Measurements from ENCODE around the gene MAP3K7CL.
A peak's percentile ranks its signal among the peaks of the same experiment; 100 is the strongest.

MAP3K7CL gene

DNA sequence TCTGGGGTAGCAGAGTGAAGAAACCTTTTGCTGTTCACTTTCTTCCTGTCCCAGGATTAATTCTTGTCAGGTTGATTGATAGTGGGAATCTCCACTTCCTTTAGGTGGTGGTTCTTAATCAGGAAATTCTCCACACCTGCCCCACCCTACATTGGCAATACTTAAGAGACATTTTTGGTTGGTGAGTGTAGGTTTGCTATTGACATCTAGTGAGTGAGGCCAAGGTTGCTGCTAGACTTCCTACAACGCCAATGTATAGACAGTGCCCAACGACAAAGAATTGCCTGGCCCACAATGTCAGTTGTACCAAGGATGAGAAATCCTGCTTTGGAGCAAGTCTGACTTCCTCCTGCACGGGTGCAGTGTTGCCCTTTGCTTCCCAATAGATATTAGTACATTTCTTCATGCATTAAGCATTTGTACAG is 38.5 kb downstream of the MAP3K7CL start:
- DNase-seq (ENCODE audit: low read depth): no peak

DNA sequence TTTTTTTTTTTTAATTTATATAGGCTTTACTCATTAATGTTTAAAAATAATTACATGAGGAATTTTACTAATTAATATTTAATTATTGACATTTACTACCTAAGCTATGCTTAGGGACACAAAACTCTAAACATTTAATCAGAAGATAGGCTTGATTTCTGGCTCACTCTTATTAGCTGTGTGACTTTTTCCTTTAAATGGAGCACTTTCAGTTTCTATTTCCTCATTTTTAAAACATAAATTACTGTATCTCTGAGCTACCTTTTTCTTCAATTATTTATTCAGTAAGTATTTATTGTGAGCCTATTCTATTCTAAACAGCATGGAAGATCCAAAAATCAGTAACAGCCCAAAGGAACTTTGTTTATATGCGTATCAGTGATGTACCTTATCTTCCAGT is 40.5 kb downstream of the MAP3K7CL start:
- no peak for DNase-seq (ENCODE audit: low read depth)

DNA sequence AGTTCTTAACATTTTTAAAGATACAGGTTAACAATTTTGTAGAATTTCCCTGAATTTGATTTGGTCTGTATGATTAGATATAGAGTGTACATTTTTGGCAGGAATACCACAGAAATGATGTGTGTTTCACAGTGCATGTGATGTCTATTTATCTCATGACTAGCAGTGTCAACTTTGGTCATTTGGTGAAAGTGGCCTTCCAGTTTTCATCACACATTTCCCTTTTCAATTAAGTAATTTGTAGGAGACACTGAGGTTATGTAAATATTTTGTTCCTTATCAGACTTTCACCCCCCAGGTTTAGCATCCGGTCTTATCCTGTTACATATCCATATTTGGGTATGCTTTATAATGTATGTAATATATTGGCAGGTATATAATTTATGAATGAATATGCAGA is 41.8 kb downstream of the MAP3K7CL start:
- no peak for DNase-seq (ENCODE audit: low read depth)

DNA sequence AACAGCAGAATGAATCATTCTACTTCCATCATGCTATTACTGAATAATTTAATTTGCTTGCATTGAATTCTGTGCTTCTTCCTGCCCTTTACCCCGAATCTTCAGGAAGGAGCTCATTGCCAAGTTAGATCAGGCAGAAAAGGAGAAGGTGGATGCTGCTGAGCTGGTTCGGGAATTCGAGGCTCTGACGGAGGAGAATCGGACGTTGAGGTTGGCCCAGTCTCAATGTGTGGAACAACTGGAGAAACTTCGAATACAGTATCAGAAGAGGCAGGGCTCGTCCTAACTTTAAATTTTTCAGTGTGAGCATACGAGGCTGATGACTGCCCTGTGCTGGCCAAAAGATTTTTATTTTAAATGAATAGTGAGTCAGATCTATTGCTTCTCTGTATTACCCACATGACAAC is 44.2 kb downstream of the MAP3K7CL start:
- DNase-seq (ENCODE audit: low read depth): no peak

DNA sequence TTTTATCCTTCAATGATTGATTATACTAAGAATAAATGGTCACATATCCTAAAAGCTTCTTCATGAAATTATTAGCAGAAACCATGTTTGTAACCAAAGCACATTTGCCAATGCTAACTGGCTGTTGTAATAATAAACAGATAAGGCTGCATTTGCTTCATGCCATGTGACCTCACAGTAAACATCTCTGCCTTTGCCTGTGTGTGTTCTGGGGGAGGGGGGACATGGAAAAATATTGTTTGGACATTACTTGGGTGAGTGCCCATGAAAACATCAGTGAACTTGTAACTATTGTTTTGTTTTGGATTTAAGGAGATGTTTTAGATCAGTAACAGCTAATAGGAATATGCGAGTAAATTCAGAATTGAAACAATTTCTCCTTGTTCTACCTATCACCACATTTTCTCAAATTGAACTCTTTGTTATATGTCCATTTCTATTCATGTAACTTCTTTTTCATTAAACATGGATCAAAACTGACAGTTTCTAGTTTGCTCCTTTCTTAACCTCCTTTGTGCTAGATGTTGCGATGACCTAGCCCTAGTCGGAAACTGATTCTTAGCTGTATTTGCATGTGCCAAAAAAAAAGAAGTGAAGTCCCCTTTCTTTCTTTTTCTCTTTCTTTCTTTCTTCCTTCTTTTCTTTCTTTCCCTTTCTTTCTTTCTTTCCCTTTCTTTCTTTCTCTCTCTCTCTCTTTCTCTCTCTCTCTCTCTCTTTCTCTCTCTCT is 45.1 kb downstream of the MAP3K7CL start:
- DNase-seq (ENCODE audit: low read depth): no peak

DNA sequence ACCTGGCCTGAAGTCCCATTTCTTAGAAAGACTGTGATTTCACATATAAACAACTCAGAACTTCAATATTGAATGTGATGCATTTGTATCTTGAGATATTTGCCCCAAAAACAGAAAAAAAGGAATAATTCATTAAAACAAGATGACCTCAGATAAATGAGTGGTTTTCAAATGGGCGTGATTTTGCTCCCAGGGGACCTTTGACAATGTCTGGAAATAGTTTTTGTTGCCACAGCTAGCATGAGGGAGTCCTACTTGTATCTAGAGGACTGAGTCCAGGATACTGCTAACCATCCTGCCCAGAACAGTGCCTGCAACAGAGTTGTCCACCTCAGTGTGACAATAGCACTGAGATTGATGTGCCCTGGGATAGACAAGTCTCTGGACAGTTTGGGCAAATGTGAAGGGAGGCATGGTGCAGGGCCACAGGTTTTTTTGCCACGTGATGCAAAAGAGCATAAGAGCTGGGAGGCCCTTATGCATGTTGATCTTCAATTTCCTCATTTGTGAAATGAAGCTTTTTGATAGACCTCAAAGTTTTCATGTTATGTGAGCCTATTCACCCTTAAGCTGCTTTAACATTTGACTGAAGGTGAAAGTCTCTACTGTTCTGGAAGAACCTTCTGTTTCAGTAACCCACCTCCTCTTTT is 46.2 kb downstream of the MAP3K7CL start:
- no peak for DNase-seq (ENCODE audit: low read depth)

DNA sequence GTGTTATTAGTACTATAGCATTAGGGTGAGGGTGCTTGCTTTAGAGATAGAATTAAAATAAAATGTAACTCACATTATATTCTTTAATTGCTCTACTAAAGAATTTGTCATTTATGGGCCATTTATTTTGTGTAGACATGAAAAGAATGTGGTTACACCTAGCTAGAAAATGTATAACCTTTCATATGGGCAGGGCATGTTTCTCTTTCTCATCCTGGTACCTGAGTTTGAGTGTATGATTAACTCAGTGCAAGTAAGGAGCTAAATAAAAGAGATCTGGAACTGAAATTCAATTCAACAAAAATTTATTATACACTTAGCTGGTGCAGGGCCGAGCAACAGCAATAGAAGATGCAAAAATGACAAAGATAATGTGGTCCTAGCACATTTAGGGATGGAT is 47.4 kb downstream of the MAP3K7CL start:
- DNase-seq (ENCODE audit: low read depth): no peak

DNA sequence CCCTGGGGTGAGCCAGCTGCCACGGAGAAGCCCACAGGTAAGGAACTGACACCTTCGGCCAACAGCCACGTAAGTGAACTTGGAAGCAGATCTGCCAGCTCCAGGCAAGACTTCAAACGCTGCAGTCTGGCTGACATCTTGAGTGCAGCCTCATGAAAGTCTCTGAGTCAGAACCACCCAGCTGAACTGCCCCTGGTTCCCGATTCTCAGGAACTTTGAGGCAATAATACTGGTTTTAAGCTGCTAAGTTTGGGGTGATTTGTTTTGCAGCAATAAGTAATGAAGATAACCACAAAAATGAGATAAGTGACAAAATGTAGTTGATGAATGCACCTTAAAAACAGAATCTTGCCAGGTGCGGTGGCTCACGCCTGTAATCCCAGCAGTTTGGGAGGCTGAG is 48.5 kb downstream of the MAP3K7CL start:
- no peak for DNase-seq (ENCODE audit: low read depth)

DNA sequence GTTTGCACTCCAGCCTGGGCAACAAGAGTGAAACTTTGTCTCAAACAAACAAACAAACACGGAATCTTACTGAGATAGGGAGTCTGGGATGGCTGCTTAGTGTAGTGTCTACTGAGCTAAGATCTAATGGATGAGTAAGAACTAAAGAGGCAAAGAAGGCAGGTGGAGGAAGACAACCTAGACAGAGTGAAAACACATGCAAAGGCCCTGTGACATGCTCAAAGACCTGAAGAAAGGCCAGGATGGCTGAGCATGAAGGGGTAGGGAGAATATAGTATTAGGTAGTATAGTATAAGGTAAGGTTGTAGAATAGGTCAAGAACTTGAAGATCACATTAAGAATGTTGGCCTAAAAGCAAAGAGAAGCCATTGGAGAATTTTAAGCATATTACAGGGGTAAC is 49.1 kb downstream of the MAP3K7CL start:
- no peak for DNase-seq (ENCODE audit: low read depth)

DNA sequence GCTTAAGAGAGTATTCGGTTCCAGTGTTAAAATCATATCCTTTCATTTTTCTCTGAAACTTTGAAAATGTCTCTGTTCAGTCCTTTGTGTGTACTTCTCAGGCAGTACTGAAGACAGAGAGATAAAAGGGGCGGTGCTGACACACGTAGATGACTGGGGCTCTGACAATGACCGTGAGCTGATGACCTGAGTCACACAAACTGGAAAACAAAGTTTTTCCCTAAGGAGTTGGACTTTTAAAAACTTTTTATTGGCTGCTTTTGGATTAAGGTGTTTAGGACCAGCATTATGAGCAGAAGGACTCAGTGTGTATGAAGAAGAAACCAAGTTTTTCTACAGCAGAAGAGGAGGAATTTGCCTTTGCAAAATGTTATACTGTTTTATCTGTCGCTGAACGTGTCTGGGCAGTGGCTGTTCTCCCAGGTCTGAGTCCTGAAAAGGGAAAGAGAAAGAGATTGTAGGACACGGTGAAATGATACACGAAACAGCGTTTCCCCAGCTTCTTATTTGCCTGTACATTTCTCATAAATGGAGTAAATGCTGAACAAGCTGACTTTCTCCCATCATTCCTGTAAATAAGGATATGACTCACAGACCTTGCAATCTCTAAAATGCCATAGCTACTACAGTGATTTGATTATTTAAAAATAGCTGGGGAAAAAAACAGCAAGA is 51.5 kb downstream of the MAP3K7CL start:
- no peak for DNase-seq (ENCODE audit: low read depth)

DNA sequence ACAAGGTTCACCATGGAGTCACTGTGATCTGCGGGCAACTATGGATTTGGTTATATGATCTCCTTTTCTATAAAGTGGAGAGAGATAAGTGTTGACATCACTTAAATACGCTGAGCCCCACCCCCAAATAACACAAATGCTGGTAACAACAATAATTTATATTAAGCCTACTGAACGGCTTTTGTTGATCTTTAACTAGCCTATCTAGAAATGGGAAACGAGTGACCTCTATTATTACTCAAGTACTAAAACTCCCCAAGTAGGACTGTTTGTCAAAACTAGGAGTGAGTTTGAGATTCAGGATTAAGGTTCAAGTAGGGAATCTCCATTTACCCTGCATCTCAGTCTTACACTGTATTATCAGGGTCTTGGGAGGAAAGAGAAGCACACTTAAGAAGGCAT is 52.2 kb downstream of the MAP3K7CL start:
- no peak for DNase-seq (ENCODE audit: low read depth)

DNA sequence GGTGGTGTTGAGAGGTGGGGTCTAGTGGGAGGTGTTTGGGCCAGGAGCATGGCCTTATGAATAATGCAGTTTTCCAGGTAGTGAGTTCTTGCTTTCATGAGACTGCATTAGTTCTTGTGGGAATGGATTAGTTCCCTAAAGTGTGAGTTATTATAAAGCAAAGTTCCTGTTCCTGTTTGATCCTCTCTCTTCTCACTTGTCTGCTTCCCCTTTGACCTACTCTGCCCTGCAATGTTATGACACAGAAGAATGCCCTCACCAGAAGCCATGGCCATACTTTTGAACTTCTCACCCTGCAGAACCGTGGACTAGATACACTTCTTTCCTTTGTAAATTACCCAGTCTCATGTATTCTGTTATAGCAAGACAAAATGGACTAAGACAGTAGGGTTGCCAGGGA is 53.6 kb downstream of the MAP3K7CL start:
- DNase-seq (ENCODE audit: low read depth): no peak

DNA sequence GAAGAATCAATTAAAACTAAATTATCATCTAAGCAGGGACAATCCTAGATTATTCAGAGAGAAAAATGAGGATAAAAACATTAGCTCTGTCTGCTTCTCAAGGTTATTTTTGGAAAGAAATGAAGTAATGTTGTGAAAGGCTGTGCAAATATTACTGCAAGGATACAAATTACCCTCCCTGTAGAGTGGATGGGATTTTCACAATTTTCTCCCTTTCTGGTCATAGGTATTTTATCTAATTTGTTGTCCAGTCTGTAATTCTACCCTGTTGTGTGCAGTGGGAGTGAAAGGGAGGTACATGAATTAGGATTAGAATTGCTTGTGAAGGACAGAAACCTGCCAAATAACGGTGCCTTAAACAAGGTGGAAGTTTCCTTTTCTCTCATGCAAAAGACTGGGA is 54.7 kb downstream of the MAP3K7CL start:
- no peak for DNase-seq (ENCODE audit: low read depth)

DNA sequence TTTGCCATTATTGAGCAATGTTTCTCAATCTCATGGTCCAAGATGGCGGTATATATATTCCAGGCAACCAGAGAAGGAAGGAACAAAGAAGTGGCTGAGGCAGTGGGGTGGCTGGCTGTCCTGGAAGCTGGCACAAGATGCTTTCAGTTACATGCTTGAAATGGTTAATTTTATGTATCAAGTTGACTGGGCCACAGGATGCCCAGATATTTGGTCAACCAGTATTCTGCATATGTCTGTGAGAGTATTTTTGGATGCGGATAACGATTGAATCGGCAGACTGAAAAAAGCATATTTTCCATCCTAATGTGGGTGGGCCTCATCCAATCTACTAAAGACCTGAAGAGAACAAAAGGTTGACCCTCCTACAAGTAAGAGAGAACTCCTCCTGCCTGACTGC is 55.2 kb downstream of the MAP3K7CL start:
- no peak for DNase-seq (ENCODE audit: low read depth)

DNA sequence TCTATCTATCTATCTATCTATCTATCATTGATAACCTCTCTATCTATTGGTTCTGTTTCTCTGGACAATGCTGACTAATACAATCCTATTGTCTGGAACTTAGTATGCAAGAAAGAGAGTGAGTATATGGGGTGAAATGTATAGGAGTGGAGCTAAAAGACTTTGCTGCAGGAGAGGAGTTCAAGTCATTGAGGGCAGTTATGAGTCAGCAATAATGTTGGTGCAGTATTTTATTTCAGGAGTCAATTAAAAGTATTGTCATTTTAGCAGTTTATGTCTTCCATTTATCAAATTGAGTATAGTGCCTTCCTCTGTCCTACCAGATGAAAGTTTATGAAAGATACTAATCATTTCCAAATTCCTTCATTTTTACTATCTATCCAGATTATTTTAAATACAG is 55.8 kb downstream of the MAP3K7CL start:
- DNase-seq (ENCODE audit: low read depth): no peak

DNA sequence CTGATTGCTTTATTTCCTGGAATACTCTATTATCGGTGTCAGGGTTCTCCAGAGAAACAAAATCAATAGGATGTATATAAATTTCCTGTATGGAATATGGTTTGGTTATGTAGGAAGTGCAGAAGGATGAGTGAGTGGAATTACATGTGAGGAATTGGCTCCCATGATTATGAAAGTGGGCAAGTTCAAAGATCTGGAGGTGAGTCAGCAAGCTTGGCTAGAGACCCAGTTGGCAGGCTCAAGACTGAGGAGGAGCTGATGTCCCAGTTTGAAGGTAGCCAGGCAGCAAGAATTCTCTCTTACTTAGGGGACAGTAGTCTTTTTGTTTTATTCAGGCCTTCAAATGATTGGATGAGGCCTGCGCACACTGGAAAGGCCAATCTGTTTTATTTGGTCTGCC is 57.5 kb downstream of the MAP3K7CL start:
- DNase-seq (ENCODE audit: low read depth): no peak

DNA sequence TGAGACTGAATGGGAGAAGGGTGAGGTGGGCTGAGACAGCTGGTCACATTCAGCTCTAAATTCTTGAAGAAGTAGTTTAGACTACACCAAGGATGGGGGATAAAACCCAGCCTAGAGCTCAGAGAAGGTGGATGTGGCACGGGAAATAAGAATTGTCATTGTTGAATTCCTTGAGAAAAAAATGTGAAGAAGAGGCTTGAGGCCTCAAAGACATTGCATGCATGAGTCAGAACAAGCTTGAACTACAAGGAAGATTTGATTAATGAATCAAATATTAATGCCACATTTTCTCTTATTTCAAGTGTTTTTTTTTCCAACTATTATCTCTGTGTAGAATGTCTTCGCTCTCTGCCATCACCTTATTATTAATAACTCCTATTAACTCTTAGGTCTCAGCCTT is 58.9 kb downstream of the MAP3K7CL start:
- no peak for DNase-seq (ENCODE audit: low read depth)

DNA sequence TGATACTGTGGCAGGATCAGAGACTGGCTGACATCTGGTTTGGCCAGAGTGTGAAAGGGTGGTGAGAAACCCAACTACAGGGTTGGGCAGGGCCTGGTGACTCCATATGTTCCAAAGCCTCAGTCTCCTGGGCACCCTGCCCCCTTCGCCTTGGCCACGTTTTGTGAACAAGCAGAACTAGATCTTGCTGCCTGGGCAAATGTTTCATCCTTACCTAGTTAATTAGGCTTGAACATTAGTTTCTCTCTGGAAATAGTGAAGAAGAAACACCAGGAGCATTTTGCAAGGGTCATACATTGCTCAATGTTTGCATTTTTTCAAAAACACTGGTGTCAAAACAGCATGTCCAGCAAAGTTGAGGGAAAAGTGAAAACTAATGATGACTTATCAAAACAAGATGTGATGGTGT is 60.5 kb downstream of the MAP3K7CL start:
- no peak for DNase-seq (ENCODE audit: low read depth)

DNA sequence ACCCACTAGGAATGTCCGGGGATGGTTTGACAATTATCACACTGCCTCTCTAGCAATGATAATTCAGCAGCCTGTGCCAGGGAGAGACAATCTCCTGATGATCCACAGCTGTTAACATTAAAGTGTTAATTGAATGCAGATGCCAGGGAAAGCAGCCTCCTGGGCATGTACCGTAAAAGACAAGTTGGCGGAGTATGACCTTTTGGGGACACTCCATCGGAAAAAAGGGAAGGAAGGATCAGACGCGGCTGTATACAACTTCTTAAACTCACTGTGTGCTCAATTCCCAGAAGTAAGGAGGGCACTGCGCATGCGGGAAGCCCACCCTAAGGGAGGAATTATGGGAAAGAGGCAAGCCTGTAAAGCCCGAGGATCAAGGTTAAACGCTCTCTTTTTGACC is 62.6 kb downstream of the MAP3K7CL start:
- no peak for DNase-seq (ENCODE audit: low read depth)

DNA sequence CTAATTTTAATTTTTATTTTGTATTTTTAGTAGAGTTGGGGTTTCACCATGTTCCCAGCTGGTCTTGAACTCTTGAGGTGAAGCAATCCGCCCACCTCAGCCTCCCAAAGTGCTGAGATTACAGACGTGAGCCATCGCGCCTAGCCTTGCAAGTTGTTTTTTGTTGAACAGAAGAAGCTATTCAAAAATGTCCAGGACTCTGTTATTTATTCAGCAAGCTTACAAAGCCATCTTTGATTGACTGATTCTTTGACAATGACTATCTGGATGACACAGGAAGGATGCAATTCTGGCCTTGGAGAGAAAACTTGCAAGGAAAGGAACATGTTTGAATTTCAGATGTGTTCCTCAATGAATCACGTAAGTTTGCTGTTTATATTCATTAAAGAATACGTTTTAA is 63.5 kb downstream of the MAP3K7CL start:
- no peak for DNase-seq (ENCODE audit: low read depth)

DNA sequence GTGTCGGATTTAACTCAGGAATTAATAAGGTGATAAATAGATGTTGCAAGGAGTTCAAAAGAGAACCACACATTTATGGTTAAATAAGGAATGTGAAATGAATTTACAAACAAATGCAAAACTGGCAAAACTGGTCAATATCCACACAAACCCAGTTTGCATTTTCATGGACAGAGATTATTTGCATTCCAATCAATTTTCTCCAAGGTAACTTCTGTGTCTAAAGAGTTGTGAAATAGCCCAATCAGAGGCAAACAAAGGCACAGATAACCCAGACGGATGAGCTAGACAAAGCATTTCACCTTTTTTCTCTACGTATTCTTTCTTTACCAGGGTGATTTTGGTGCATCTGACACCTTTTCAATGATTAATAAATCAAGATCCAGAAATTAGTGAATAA is 63.9 kb downstream of the MAP3K7CL start:
- no peak for DNase-seq (ENCODE audit: low read depth)

DNA sequence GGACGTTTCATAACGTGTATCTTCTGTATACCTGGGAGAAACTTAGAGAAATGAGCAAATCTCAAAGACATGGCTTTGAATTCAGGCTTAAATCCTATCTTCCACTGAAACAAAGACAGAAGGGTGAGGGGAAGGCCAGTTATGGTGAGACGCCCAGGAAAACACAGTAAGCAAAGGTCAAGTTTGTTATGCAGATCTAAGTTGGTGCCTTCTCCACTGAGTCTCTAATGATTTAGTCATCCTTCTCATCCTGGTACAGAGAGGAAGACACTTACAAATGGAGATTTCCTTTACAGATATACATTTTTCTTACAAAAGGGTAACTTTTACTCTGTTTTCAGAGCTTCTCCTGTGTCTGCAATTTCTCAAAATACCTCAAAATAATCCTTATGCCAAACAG is 64.4 kb downstream of the MAP3K7CL start:
- DNase-seq (ENCODE audit: low read depth): no peak

DNA sequence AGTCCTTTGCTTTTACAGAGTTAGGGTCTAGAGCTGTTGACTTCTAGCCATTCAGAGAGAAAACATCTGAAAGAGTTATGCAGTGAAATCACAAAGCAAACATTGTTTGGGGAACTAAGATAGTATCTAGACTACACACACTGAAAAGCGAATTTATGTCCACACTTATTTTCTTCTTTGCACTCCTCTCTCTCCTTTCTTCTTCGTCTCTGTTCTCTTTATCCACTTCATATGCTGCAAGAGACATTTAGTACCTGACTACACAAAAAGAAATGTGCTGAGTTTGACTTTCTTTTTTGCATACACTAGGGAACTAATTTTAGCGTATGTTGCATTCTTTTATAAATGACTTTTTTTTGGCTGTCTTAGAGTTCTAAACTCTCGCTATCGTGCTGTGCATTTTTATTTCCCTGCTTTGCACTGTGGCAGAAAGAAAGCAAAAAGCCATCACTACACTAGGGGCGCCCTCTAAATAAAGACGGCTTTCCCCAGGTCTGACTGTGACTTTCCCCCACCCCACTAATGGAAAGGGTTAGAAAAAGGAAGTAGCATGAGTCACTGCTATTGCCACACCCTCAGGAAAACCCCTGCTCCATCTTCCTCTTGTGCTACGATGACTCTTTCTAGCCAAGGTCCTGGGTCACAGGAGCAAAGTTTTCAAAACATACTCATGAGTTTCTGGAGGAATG is 65.7 kb downstream of the MAP3K7CL start:
- peak; percentile 51 for DNase-seq (ENCODE audit: low read depth)
